K562 (cell line): ENCODE results near the gene RHEX.

Source experiments
- WHSC1 ChIP-seq: IDR thresholded peaks from one replicate; pipeline ENCODE4 v1.6.1; 2012; ENCODE audit warnings: low read length, control low read depth, inconsistent platforms
- TF ChIP-seq, protein P1 (sequence below), 2 experiments: fragments of 450-650 bp; formaldehyde crosslinking in 1 of 2; IDR thresholded peaks; 2 replicates each; pipeline versions ENCODE4 v1.4.0 to v1.6.1; 2014 to 2020; ENCODE audit warnings: mild to moderate bottlenecking in 2 of 2, borderline replicate concordance in 1 of 2, low read depth in 1 of 2
- TF ChIP-seq, protein P2 (sequence below), 3 experiments: IDR thresholded peaks in 2 of 3; conservative IDR thresholded peaks in 1 of 3; 2 replicates each; pipeline ENCODE4 v1.5.1; 2011 to 2012; ENCODE audit warnings: low read length in 3 of 3, mild to moderate bottlenecking in 3 of 3, control low read depth in 2 of 3, improper control_type of control experiment in 1 of 3, inconsistent platforms in 1 of 3, low read depth in 1 of 3, mixed read lengths in 1 of 3, moderate library complexity in 1 of 3; ENCODE audit not compliant: insufficient read depth in 2 of 3

DNA sequence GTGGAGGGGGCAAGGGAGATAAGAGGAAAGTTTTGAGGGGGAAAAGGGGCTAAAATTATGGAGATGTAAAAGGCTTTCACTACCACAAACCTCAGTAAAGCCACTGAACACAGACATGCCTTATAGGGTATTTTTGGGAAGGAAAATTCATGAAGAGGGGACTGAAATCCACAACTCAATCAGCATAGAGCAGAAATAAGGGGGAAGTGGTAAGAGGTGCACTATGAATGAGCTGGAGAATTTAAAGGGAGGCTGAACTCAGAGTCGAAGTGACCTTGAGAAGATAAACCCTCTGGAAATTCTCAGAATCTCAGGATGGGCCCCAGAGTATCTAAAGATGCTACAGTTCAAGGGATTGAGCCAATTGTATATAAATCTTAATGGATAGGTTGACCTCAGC, 15.3 kb downstream of the RHEX start:
- TF ChIP-seq, protein P1, sequence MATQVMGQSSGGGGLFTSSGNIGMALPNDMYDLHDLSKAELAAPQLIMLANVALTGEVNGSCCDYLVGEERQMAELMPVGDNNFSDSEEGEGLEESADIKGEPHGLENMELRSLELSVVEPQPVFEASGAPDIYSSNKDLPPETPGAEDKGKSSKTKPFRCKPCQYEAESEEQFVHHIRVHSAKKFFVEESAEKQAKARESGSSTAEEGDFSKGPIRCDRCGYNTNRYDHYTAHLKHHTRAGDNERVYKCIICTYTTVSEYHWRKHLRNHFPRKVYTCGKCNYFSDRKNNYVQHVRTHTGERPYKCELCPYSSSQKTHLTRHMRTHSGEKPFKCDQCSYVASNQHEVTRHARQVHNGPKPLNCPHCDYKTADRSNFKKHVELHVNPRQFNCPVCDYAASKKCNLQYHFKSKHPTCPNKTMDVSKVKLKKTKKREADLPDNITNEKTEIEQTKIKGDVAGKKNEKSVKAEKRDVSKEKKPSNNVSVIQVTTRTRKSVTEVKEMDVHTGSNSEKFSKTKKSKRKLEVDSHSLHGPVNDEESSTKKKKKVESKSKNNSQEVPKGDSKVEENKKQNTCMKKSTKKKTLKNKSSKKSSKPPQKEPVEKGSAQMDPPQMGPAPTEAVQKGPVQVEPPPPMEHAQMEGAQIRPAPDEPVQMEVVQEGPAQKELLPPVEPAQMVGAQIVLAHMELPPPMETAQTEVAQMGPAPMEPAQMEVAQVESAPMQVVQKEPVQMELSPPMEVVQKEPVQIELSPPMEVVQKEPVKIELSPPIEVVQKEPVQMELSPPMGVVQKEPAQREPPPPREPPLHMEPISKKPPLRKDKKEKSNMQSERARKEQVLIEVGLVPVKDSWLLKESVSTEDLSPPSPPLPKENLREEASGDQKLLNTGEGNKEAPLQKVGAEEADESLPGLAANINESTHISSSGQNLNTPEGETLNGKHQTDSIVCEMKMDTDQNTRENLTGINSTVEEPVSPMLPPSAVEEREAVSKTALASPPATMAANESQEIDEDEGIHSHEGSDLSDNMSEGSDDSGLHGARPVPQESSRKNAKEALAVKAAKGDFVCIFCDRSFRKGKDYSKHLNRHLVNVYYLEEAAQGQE (IDR thresholded peaks at IDR 0.05; ENCODE audit: borderline replicate concordance), result no peak
- TF ChIP-seq, protein P1 (CRISPR knock-in tag; IDR thresholded peaks at IDR 0.05; ENCODE audit: low read depth), result no peak
- TF ChIP-seq WHSC1, result no peak
- TF ChIP-seq, protein P2, sequence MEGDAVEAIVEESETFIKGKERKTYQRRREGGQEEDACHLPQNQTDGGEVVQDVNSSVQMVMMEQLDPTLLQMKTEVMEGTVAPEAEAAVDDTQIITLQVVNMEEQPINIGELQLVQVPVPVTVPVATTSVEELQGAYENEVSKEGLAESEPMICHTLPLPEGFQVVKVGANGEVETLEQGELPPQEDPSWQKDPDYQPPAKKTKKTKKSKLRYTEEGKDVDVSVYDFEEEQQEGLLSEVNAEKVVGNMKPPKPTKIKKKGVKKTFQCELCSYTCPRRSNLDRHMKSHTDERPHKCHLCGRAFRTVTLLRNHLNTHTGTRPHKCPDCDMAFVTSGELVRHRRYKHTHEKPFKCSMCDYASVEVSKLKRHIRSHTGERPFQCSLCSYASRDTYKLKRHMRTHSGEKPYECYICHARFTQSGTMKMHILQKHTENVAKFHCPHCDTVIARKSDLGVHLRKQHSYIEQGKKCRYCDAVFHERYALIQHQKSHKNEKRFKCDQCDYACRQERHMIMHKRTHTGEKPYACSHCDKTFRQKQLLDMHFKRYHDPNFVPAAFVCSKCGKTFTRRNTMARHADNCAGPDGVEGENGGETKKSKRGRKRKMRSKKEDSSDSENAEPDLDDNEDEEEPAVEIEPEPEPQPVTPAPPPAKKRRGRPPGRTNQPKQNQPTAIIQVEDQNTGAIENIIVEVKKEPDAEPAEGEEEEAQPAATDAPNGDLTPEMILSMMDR (IDR thresholded peaks at IDR 0.05 in 2 of 3, conservative IDR thresholded peaks at IDR 0.05 in 1 of 3; ENCODE audit: insufficient read depth in 2 of 3, low read depth in 1 of 3, low read length in 3 of 3), result no peak
